ENCODE measurements around the gene CANX. TPM values are rescaled to one million over a fixed set of nuclear protein-coding genes. Genes with fewer than 3 reads are reported as not detected.

Gene CANX
- total and polyA plus RNA-seq, 9 of the 15 experiments (the other 6 are each of a cell fraction or from before 2014, with no cell fraction given): 155 to 893 (median 589) TPM

- H3K4me1 ChIP-seq (replicated peaks in 1 of 2; ENCODE audit: control insufficient read depth in 2 of 2, insufficient read depth in 2 of 2, low read length in 2 of 2): peaks cover 5 to 14% of the 10 kb centered on the region in 2 experiments
- CTCF ChIA-PET (ENCODE audit: low intra/inter-chr PET ratio): no interaction called here
- no peak overlapping the region for H3K9ac ChIP-seq (ENCODE audit: insufficient read depth in 1 of 2, low read depth in 2 of 2, low read length in 2 of 2)
- no peak overlapping the region for H3K27ac ChIP-seq (ENCODE audit: extremely low read depth, low read depth, low read length)
- no peak for DNase-seq (ENCODE audit: extremely low read depth in 1 of 4, low spot score in 3 of 4)
- H3K9me1 ChIP-seq (ENCODE audit: control insufficient read depth, insufficient read depth, low read length): peaks cover 7% of the 10 kb centered on the region
- H3K79me2 ChIP-seq (ENCODE audit: control insufficient read depth, insufficient read depth, low read length): peaks cover 21% of the 10 kb centered on the region
- in situ Hi-C loops (cut with MboI): no loop called here
- peaks cover 6% of the 10 kb centered on the region for H4K20me1 ChIP-seq (replicated peaks; ENCODE audit: control insufficient read depth, insufficient read depth, low read length)
- ATAC-seq: no peak
- intact Hi-C loops (cut with micrococcal nuclease): no loop called here
- no peak for FAIRE-seq
- H3K36me3 ChIP-seq (ENCODE audit: control insufficient read depth, insufficient read depth, low read length): peaks cover 96% of the 10 kb centered on the region
- no TSS peak for BruUV-seq (replicated peaks)
- no peak overlapping the region for H3K4me2 ChIP-seq (ENCODE audit: insufficient read depth, low read length)
- no peaks in the 10 kb centered on the region for H3K9me3 ChIP-seq (replicated peaks; ENCODE audit: control insufficient read depth, insufficient read depth, low read depth, low read length)
- H3K27me3 ChIP-seq (ENCODE audit: control insufficient read depth in 2 of 2, insufficient read depth in 2 of 2, low read length in 2 of 2): no peaks in the 10 kb centered on the region
- POLR2A ChIA-PET: interaction anchor here (0.6 to 1.2 kb wide), 3 partner anchors 8 to 1032 kb away, joined by 3 to 6 read pairs (median 4); partner anchors contain the start of gene MAML1
- no peak overlapping the region for H3K4me3 ChIP-seq
- WGBS (ENCODE audit: insufficient coverage, low coverage, missing lambda C conversion rate): 86% methylated on average over 4 of the region's 4 CpGs
- no peak for TF ChIP-seq MEIS2 (IDR thresholded peaks at IDR 0.05; ENCODE audit: partially characterized antibody)
- no peak for TF ChIP-seq CHD1 (IDR thresholded peaks at IDR 0.05; ENCODE audit: low read length)
- no peak for TF ChIP-seq SMAD2 (IDR thresholded peaks at IDR 0.05; ENCODE audit: low read depth, low read length)
- no peak for TF ChIP-seq BRCA1 (IDR thresholded peaks at IDR 0.05)
- TF ChIP-seq BRCA1 (CRISPR knock-in tag; IDR thresholded peaks at IDR 0.05): no peak
- no peak for TF ChIP-seq KAT8 (IDR thresholded peaks at IDR 0.05; ENCODE audit: low read depth)
- TF ChIP-seq ZBED1 (IDR thresholded peaks at IDR 0.05): no peak
- TF ChIP-seq ZBTB34 (CRISPR knock-in tag; IDR thresholded peaks at IDR 0.05): no peak
- no peak for TF ChIP-seq CREM (IDR thresholded peaks at IDR 0.05; ENCODE audit: low read depth)
- no peak for TF ChIP-seq ZNF232 (CRISPR knock-in tag; IDR thresholded peaks at IDR 0.05)
- no peak for TF ChIP-seq CBX2 (IDR thresholded peaks at IDR 0.05; ENCODE audit: insufficient read depth, low read length, poor library complexity, severe bottlenecking)
- no peak for TF ChIP-seq HDAC8 (tag; IDR thresholded peaks at IDR 0.05)
- TF ChIP-seq GATAD2B (IDR thresholded peaks at IDR 0.05; ENCODE audit: borderline replicate concordance): no peak
- TF ChIP-seq MCM3 (IDR thresholded peaks at IDR 0.05): no peak
- TF ChIP-seq PPARD (CRISPR knock-in tag; IDR thresholded peaks at IDR 0.05): no peak
- H2AFZ ChIP-seq (ENCODE audit: low read depth, low read length): no peak overlapping the region
Observed at GRCh38 chr5:179771311-179771895, 72.6 kb downstream of the CANX start.
